GM13977 (cell line): ENCODE data around the gene VPS37C.
"Not testable (repeated sequence)": the region's sequence is repeated elsewhere in the genome, so short reads cannot be mapped to it uniquely, and the experiment has no call there.

ENCODE experiments used
- DNase-seq: peaks from one replicate; pipeline ENCODE4 v3.0.0; 2012; ENCODE audit warnings: low spot score
- CTCF ChIP-seq: IDR thresholded peaks from 2 replicates; pipeline ENCODE4 v1.5.1; 2012; ENCODE audit warnings: mild to moderate bottlenecking, control low read depth; ENCODE audit not compliant: insufficient read depth; ENCODE audit errors: extremely low read depth, missing control alignments
- in situ Hi-C: fragments of 300-500 bp; cut with MboI; formaldehyde crosslinking; loops from one replicate; pipeline ENCODE4 v1.12.0; 2022; ENCODE audit warnings: low sequenced_read_pairs, low pct_unique_long_range_greater_than_20kb, mixed read lengths, inconsistent platforms; ENCODE audit not compliant: unreplicated experiment

The VPS37C gene

GRCh38 chr11:61102667-61103571 lies 58.3 kb downstream of the VPS37C start:
- DNase-seq = no peak
- in situ Hi-C loops = no loop called here

GRCh38 chr11:61098778-61099177 lies 62.4 kb downstream of the VPS37C start:
- no peak for DNase-seq
- in situ Hi-C loops = no loop called here
- TF ChIP-seq CTCF = no peak

More at GRCh38 chr11:61102667-61103571, 58.3 kb downstream of the VPS37C start:
- no peak for TF ChIP-seq CTCF

GRCh38 chr11:61098261-61098660 lies 63.0 kb downstream of the VPS37C start:
- in situ Hi-C loops, DNase-seq: not testable (repeated sequence)

- no peak for TF ChIP-seq CTCF
- no peak for DNase-seq
- in situ Hi-C loops = no loop called here
Measured at GRCh38 chr11:61095021-61095420, 66.2 kb downstream of the VPS37C start.

GRCh38 chr11:61094167-61094566 lies 67.1 kb downstream of the VPS37C start:
- in situ Hi-C loops, DNase-seq: not testable (repeated sequence)

GRCh38 chr11:61092908-61093763 lies 68.1 kb downstream of the VPS37C start:
- no peak for TF ChIP-seq CTCF
- no peak for DNase-seq
- in situ Hi-C loops = no loop called here

GRCh38 chr11:61092280-61092766 lies 68.9 kb downstream of the VPS37C start:
- TF ChIP-seq CTCF = no peak
- DNase-seq = peak; percentile 59
- in situ Hi-C loops = no loop called here
